Measurements from ENCODE around the gene KCNJ12. TPM values are rescaled to one million over a fixed set of nuclear protein-coding genes. Genes with fewer than 3 reads are reported as not detected.
"Not testable (repeated sequence)": the region's sequence is repeated elsewhere in the genome, so short reads cannot be mapped to it uniquely, and the experiment has no call there.

Gene KCNJ12
- total and polyA plus RNA-seq, 2 of the 4 experiments (the other 2 are of a cell fraction) = under 0.01 to 0.10 TPM

GRCh38 chr17:21404956-21405731 lies 29.0 kb downstream of the KCNJ12 start:
- in situ Hi-C loops (cut with MboI; ENCODE audit: low sequenced_read_pairs) = not testable (repeated sequence)

GRCh38 chr17:21405904-21406400 lies 29.8 kb downstream of the KCNJ12 start:
- intact Hi-C loops (cut with micrococcal nuclease); ATAC-seq (ENCODE audit: low read depth); in situ Hi-C loops (cut with MboI; ENCODE audit: low sequenced_read_pairs): not testable (repeated sequence)

More at GRCh38 chr17:21404956-21405731, 29.0 kb downstream of the KCNJ12 start:
- ATAC-seq (ENCODE audit: low read depth); H3K9me3 ChIP-seq (ENCODE audit: control insufficient read depth, insufficient read depth, low read length); dilution Hi-C loops (cut with HindIII; ENCODE audit: low sequenced_read_pairs, unreplicated experiment); H2BK15ac ChIP-seq (ENCODE audit: low read depth, low read length); intact Hi-C loops (cut with micrococcal nuclease); H3K56ac ChIP-seq (ENCODE audit: extremely low read depth, insufficient read depth, low read length); H4K20me1 ChIP-seq (ENCODE audit: insufficient read depth, low read length); H3K14ac ChIP-seq (replicated peaks; ENCODE audit: low read depth, low read length); H4K91ac ChIP-seq (ENCODE audit: insufficient read depth, low read depth, low read length); H3K27me3 ChIP-seq (ENCODE audit: control insufficient read depth, insufficient read depth, low read length); H2BK20ac ChIP-seq (ENCODE audit: low read depth, low read length); H3K9ac ChIP-seq (ENCODE audit: low read depth, low read length); H2BK120ac ChIP-seq (ENCODE audit: low read depth, low read length); H3K18ac ChIP-seq (ENCODE audit: low read depth, low read length); H2BK5ac ChIP-seq (ENCODE audit: low read depth, low read length, poor library complexity, severe bottlenecking); H3K27ac ChIP-seq (ENCODE audit: insufficient read depth, low read length); CTCF ChIA-PET; H2AK9ac ChIP-seq (replicated peaks; ENCODE audit: low read depth, low read length, poor library complexity); H4K8ac ChIP-seq (ENCODE audit: low read depth in 2 of 2, low read length in 2 of 2); H3K79me1 ChIP-seq (ENCODE audit: low read depth in 1 of 2, low read length in 2 of 2); H3K36me3 ChIP-seq (ENCODE audit: control insufficient read depth, insufficient read depth, low read length); BruUV-seq (replicated peaks); H3K4me2 ChIP-seq (ENCODE audit: low read depth, low read length); DNase-seq; H3K4ac ChIP-seq (ENCODE audit: low read depth, low read length); POLR2A ChIA-PET (ENCODE audit: unreplicated experiment); H4K5ac ChIP-seq (ENCODE audit: low read depth, low read length); H3K9me1 ChIP-seq (ENCODE audit: insufficient read depth, low read length); H3K23ac ChIP-seq (ENCODE audit: low read depth, low read length); H2AFZ ChIP-seq (replicated peaks; ENCODE audit: low read length, poor library complexity); H3K4me3 ChIP-seq (ENCODE audit: insufficient read depth, low read depth, low read length); H3K4me1 ChIP-seq (ENCODE audit: control insufficient read depth, insufficient read depth, low read length); H2AK5ac ChIP-seq (ENCODE audit: low read depth, low read length): not testable (repeated sequence)
- no CpG with 5 or more reads among the region's 26 CpGs for WGBS, 2 experiments (ENCODE audit: extremely low coverage in 2 of 2, insufficient read length in 1 of 2)

More at GRCh38 chr17:21405904-21406400, 29.8 kb downstream of the KCNJ12 start:
- H3K4me1 ChIP-seq (ENCODE audit: control insufficient read depth, insufficient read depth, low read length); H3K4me3 ChIP-seq (ENCODE audit: insufficient read depth, low read depth, low read length); H2BK5ac ChIP-seq (ENCODE audit: low read depth, low read length, poor library complexity, severe bottlenecking); H2BK120ac ChIP-seq (ENCODE audit: low read depth, low read length); H3K4me2 ChIP-seq (ENCODE audit: low read depth, low read length); H3K9me3 ChIP-seq (ENCODE audit: control insufficient read depth, insufficient read depth, low read length); DNase-seq; H3K14ac ChIP-seq (replicated peaks; ENCODE audit: low read depth, low read length); H3K79me1 ChIP-seq (ENCODE audit: low read depth in 1 of 2, low read length in 2 of 2); BruUV-seq (replicated peaks); H2BK20ac ChIP-seq (ENCODE audit: low read depth, low read length); dilution Hi-C loops (cut with HindIII; ENCODE audit: low sequenced_read_pairs, unreplicated experiment); H3K27me3 ChIP-seq (ENCODE audit: control insufficient read depth, insufficient read depth, low read length); H3K9me1 ChIP-seq (ENCODE audit: insufficient read depth, low read length); H3K4ac ChIP-seq (ENCODE audit: low read depth, low read length); H3K23ac ChIP-seq (ENCODE audit: low read depth, low read length); H3K36me3 ChIP-seq (ENCODE audit: control insufficient read depth, insufficient read depth, low read length); H2AFZ ChIP-seq (replicated peaks; ENCODE audit: low read length, poor library complexity); H2AK9ac ChIP-seq (replicated peaks; ENCODE audit: low read depth, low read length, poor library complexity); H4K91ac ChIP-seq (ENCODE audit: insufficient read depth, low read depth, low read length); H3K56ac ChIP-seq (ENCODE audit: extremely low read depth, insufficient read depth, low read length); H4K5ac ChIP-seq (ENCODE audit: low read depth, low read length); H4K20me1 ChIP-seq (ENCODE audit: insufficient read depth, low read length); H3K18ac ChIP-seq (ENCODE audit: low read depth, low read length); POLR2A ChIA-PET (ENCODE audit: unreplicated experiment); H3K27ac ChIP-seq (ENCODE audit: insufficient read depth, low read length); H2BK15ac ChIP-seq (ENCODE audit: low read depth, low read length); H4K8ac ChIP-seq (ENCODE audit: low read depth in 2 of 2, low read length in 2 of 2); H3K9ac ChIP-seq (ENCODE audit: low read depth, low read length); H2AK5ac ChIP-seq (ENCODE audit: low read depth, low read length); CTCF ChIA-PET: not testable (repeated sequence)
- WGBS, 2 experiments (ENCODE audit: extremely low coverage in 2 of 2, insufficient read length in 1 of 2) = no CpG with 5 or more reads among the region's 7 CpGs
